T-cell (primary cell): ENCODE measurements around the gene NUP50. TPM values are rescaled to one million over a fixed set of nuclear protein-coding genes. Genes with fewer than 3 reads are reported as not detected.
A peak's percentile ranks its signal among the peaks of the same experiment; 100 is the strongest.

Source experiments
- ATAC-seq, 4 experiments: fragments of 200-7000 bp in 3 of 4; fragments of 150-1000 bp in 1 of 4; cut with Tn5 transposase; replicated peaks in 1 of 4; 1 replicate in 3 of 4; 2 replicates in 1 of 4; pipeline ENCODE4 v1.10.0; 2021; ENCODE audit warnings: moderate library complexity in 3 of 4, mild to moderate bottlenecking in 2 of 4, moderate number of reproducible peaks in 1 of 4
- CTCF ChIA-PET, 2 donors: fragments of 300-600 bp; sonication (Branson Sonifier 250); formaldehyde crosslinking; loops; one replicate each; lab custom pipeline; 2022; ENCODE audit warnings: antibody characterized with exemption in 2 of 2; lab: Charles Lee
- POLR2A ChIA-PET, 2 donors: fragments of 300-600 bp; sonication (Branson Sonifier 250); formaldehyde crosslinking; loops; one replicate each; lab custom pipeline; 2022; ENCODE audit warnings: antibody characterized with exemption in 2 of 2; lab: Charles Lee
- DNase-seq, 35 experiments: peaks; one replicate each; pipeline versions ENCODE4 v3.0.0 to v3.0.0-alpha.2; 2013 to 2023
- H3K27ac ChIP-seq: one replicate; pipeline ENCODE4 v1.5.1; 2013; ENCODE audit warnings: low read length
- H3K27me3 ChIP-seq, 2 experiments: replicated peaks in 1 of 2; 1 replicate in 1 of 2; 2 replicates in 1 of 2; pipeline versions ENCODE4 v1.6.1 to v1.7.0; 2013; ENCODE audit warnings: low read length in 1 of 2, mixed read lengths in 1 of 2; ENCODE audit not compliant: control insufficient read depth in 2 of 2, insufficient read depth in 2 of 2; ENCODE audit errors: extremely low read depth in 1 of 2
- H3K36me3 ChIP-seq, 2 donors: 1 replicate in 1 of 2; 2 replicates in 1 of 2; pipeline versions ENCODE4 v1.6.1 to v1.7.0; 2013; ENCODE audit warnings: low read length in 1 of 2; ENCODE audit not compliant: control insufficient read depth in 2 of 2, insufficient read depth in 1 of 2; ENCODE audit errors: extremely low read depth in 1 of 2
- H3K4me1 ChIP-seq, 2 experiments: 1 replicate in 1 of 2; 2 replicates in 1 of 2; pipeline versions ENCODE4 v1.6.1 to v1.7.0; 2013; ENCODE audit warnings: low read length in 2 of 2, mixed read lengths in 1 of 2; ENCODE audit not compliant: insufficient read depth in 2 of 2, control insufficient read depth in 1 of 2; ENCODE audit errors: extremely low read depth in 1 of 2
- H3K4me3 ChIP-seq, 2 donors: 1 replicate in 1 of 2; 2 replicates in 1 of 2; pipeline versions ENCODE4 v1.5.1 to v1.7.0; 2013; ENCODE audit warnings: mild to moderate bottlenecking in 2 of 2, low read length in 1 of 2, moderate library complexity in 1 of 2; ENCODE audit not compliant: control insufficient read depth in 1 of 2; ENCODE audit errors: extremely low read depth in 1 of 2
- H3K9me3 ChIP-seq: 2 replicates; pipeline ENCODE4 v1.7.0; 2013
- H3K27ac Mint-ChIP-seq, 2 donors: one replicate each; pipeline ENCODE4 v1.8.0; 2020 to 2021; ENCODE audit warnings: mild to moderate bottlenecking in 2 of 2, mixed read lengths in 2 of 2
- H3K27me3 Mint-ChIP-seq, 2 donors: one replicate each; pipeline ENCODE4 v1.8.0; 2021 to 2022; ENCODE audit warnings: mixed read lengths in 2 of 2
- H3K36me3 Mint-ChIP-seq: one replicate; pipeline ENCODE4 v1.8.0; 2021; ENCODE audit warnings: mixed read lengths
- H3K4me1 Mint-ChIP-seq, 3 donors: one replicate each; pipeline ENCODE4 v1.8.0; 2020 to 2022; ENCODE audit warnings: mixed read lengths in 3 of 3, mild to moderate bottlenecking in 1 of 3
- H3K4me3 Mint-ChIP-seq, 3 donors: one replicate each; pipeline ENCODE4 v1.8.0; 2020 to 2022; ENCODE audit warnings: mild to moderate bottlenecking in 3 of 3, mixed read lengths in 3 of 3, moderate library complexity in 3 of 3
- H3K9me3 Mint-ChIP-seq, 3 donors: one replicate each; pipeline ENCODE4 v1.8.0; 2020 to 2022; ENCODE audit warnings: mixed read lengths in 3 of 3
- WGBS: methylation state at CpG from one replicate; pipeline ENCODE4 v1.1.5; 2013; ENCODE audit warnings: missing lambda C conversion rate; ENCODE audit not compliant: insufficient coverage; 5-methylcytosine and 5-hydroxymethylcytosine counted together
- total RNA-seq, 35 experiments: library from RNA in 6 of 35; stranded (reverse) in 6 of 35; fragments of 120-200 nt in 1 of 35; gene quantifications; one replicate each; pipeline versions ENCODE4 v1.2.1 to v1.2.4 and lab custom pipeline; 2013 to 2026

NUP50 gene
- total RNA-seq, 5 donors from 2014 or later (not counting 1 experiment from before 2014, with no cell fraction given), result 97.0 to 151 (median 126) TPM

DNA sequence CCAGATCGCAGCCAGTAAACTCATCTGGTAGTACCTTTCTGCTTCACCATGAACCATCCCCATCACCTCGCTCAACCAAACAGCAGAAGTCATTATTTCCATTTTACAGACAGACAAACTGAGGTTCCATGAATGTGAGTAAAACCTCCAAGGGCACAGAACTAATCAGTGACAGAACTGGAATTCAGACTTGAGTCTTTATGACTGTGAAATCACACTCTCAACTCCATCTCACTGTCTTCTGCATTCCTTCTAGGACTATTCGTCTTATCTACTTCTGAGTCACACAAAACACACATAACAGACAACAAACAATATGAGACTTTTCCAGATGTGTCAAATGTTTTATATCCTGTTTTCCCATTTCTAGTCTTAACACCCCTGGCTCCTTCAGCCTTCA is 9.3 kb upstream of the NUP50 start:
- CTCF ChIA-PET, result no interaction called here
- peaks cover 0 to 5% of the 10 kb centered on the region in 2 experiments for H3K4me1 ChIP-seq
- Mint-ChIP-seq H3K27me3 (no peaks in the 10 kb centered on the region), H3K4me3 (no peak overlapping the region), H3K36me3 (peaks cover 39% of the 10 kb centered on the region), H3K4me1 (peaks cover 0 to 8% (median 7%) of the 10 kb centered on the region in 3 donors), H3K9me3 (no peaks in the 10 kb centered on the region), H3K27ac (no peak overlapping the region)
- WGBS, result 100% methylated on average over 3 of the region's 3 CpGs
- H3K27me3 ChIP-seq, result no peaks in the 10 kb centered on the region
- POLR2A ChIA-PET, result no interaction called here
- no peak for ATAC-seq
- no peaks in the 10 kb centered on the region for H3K9me3 ChIP-seq
- H3K4me3 ChIP-seq, result no peak overlapping the region
- DNase-seq, result no peak
- no peak overlapping the region for H3K27ac ChIP-seq
- H3K36me3 ChIP-seq, result peaks cover 13 to 34% of the 10 kb centered on the region in 2 donors

DNA sequence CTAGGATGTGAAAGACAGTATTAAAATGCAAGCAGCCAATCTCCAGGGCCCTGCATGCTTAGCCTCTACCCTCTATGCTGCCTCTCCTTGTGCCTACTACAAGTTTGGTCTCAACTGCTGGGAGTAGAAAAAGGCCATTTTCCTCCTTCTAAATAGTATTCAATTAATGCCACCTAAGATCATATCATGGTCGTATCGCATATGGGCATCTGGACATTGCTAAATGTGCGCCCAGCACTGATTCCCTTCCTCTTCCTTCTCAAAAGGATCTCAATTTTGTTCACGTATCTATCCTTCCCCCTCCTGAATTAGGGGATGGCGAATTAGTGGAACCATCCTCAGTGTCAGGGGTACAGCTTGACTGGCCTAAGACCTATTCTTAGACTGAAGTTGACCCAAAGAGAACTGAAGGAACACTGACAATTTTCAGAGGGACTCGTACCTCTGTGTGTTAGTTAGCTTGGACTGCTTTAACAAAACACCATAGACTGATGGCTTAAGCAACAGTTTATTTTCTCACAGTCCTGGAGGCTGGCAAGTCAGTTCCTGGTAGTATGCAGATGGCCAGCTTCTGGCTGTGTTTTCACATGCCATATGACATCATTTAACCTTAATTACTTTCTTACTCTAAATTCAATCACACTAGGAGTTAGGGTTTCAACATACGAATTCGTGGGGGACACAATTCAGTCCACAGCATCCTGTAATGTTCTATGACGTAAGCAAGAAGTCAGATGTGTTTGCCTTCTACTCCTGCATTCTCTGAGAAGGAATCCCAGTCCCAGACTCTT is 8.5 kb upstream of the NUP50 start:
- no peak for ATAC-seq
- no peaks in the 10 kb centered on the region for H3K27me3 ChIP-seq
- no peaks in the 10 kb centered on the region for H3K9me3 ChIP-seq
- ChIA-PET POLR2A (no interaction called here), CTCF (no interaction called here)
- H3K27ac Mint-ChIP-seq, result no peak overlapping the region
- no peak overlapping the region for H3K4me3 ChIP-seq
- H3K36me3 ChIP-seq, result peaks cover 13 to 34% of the 10 kb centered on the region in 2 donors
- 91% methylated on average over 7 of the region's 9 CpGs for WGBS
- no peaks in the 10 kb centered on the region for H3K27me3 Mint-ChIP-seq
- H3K4me1 Mint-ChIP-seq, result peaks cover 8 to 16% (median 13%) of the 10 kb centered on the region in 3 donors
- H3K36me3 Mint-ChIP-seq, result peaks cover 36% of the 10 kb centered on the region
- no peak overlapping the region for H3K27ac ChIP-seq
- no peak overlapping the region for H3K4me3 Mint-ChIP-seq
- H3K4me1 ChIP-seq, result peaks cover 5 to 8% of the 10 kb centered on the region in 2 experiments
- DNase-seq, result no peak
- no peaks in the 10 kb centered on the region for H3K9me3 Mint-ChIP-seq

DNA sequence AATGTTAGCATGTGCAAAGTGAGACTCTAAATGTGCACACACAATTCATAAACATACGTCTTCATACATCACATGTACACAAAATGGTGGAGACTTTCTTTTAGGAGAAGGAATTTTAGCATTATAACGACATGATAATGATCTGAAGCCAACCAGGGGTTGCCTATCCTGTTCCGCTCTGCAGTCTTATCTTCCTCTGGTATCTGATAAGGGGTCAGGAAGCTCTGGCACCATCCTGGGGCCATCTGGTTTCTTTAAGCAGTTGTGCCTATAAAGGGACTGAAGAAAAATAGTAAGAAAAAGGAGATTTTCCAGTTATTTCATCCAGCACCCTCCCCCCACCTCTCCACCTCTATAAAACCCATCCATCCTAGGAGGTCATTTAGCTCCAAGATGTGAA is 5.8 kb upstream of the NUP50 start:
- Histone ChIP-seq H3K27me3 (no peaks in the 10 kb centered on the region), H3K9me3 (no peaks in the 10 kb centered on the region), H3K27ac (no peak overlapping the region), H3K4me1 (peaks cover 12 to 26% of the 10 kb centered on the region in 2 experiments), H3K36me3 (peaks cover 13 to 17% of the 10 kb centered on the region in 2 donors), H3K4me3 (no peak overlapping the region)
- H3K27me3 Mint-ChIP-seq, result no peaks in the 10 kb centered on the region
- no peak for DNase-seq
- H3K27ac Mint-ChIP-seq, result no peak overlapping the region
- no peak overlapping the region for H3K4me3 Mint-ChIP-seq
- POLR2A ChIA-PET, result no interaction called here
- CTCF ChIA-PET, result no interaction called here
- peaks cover 30% of the 10 kb centered on the region for H3K36me3 Mint-ChIP-seq
- no peaks in the 10 kb centered on the region for H3K9me3 Mint-ChIP-seq
- peaks cover 23 to 36% (median 25%) of the 10 kb centered on the region in 3 donors for H3K4me1 Mint-ChIP-seq
- no CpG with 5 or more reads among the region's 3 CpGs for WGBS
- ATAC-seq, result no peak

DNA sequence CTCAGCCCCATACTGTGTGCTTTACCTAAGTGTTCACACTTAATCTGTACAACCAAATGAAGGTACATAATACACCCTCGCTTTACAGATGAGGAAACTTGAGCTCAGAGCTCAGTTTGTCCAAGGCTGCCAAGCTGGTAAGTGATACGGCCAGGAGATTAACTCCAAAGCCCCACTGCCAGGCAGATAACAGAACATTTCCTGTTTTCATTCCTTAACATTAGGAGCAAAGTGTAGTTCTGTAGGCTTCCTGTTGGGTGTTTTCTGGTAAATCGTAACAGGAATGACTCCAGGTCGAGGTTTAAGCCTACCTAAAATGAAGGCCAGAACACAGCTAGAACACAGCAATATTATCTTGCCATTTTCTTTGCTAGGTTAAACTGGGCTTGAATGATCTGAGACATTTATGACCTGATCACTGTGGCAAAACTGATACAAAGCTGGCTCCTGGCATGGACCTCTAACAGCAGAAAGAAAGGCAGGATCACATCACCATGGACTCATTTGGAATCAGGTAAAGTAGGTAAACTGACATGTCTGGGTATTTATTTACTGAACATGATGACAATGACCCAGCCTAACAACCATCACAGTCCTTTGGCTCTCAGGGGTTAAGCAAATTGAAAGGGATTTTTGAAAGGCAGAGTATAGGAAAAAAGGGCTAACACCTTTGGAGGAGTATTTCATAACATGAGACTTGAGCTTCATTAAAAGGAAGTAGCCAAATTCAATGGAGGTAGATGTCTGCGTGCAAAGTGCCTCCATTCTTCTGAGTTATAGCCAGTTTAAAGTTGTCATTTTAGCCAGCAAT is 3.9 kb upstream of the NUP50 start:
- Mint-ChIP-seq H3K27ac (peak overlapping the region in 1 of 2 donors; percentile 61), H3K4me3 (no peak overlapping the region), H3K27me3 (no peaks in the 10 kb centered on the region), H3K4me1 (peaks cover 26 to 42% (median 31%) of the 10 kb centered on the region in 3 donors), H3K9me3 (no peaks in the 10 kb centered on the region), H3K36me3 (peaks cover 24% of the 10 kb centered on the region)
- H3K36me3 ChIP-seq, result peaks cover 13 to 17% of the 10 kb centered on the region in 2 donors
- 83% methylated on average over 1 of the region's 5 CpGs for WGBS
- H3K4me1 ChIP-seq, result peaks cover 12 to 35% of the 10 kb centered on the region in 2 experiments
- no peak overlapping the region for H3K27ac ChIP-seq
- ChIA-PET CTCF (interaction anchor here in 1 of 2 donors (1.1 kb wide), 1 partner anchor 13 kb away, joined by 3 read pairs; no protein-coding TSS in a partner anchor), POLR2A (interaction anchor here in 1 of 2 donors (0.5 kb wide), 1 partner anchor 21 kb away, joined by 4 read pairs; no protein-coding TSS in a partner anchor)
- no peak for ATAC-seq
- DNase-seq, result no peak
- H3K9me3 ChIP-seq, result no peaks in the 10 kb centered on the region
- no peak overlapping the region for H3K4me3 ChIP-seq
- H3K27me3 ChIP-seq, result no peaks in the 10 kb centered on the region

DNA sequence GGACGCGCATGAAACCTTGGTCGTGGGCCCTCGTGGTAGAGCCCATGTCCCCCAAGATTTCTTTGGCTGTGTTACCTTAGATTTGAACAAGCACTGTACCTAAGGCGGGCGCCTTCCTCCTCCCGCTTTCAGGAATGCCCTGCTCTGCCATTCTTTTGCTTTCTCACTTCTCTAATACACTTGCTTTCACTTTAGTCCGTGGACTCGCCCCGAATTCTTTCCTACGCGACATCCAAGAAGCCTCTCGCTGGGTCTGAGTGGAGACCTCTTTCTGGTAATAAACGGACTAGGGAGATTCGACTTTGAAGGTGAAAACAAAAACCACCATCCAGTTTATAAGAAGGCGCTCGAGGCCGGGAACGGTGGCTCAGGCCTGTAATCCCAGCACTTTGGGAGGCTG is 1.2 kb upstream of the NUP50 start:
- H3K27me3 ChIP-seq, result no peaks in the 10 kb centered on the region
- Mint-ChIP-seq H3K9me3 (no peaks in the 10 kb centered on the region), H3K36me3 (peaks cover 16% of the 10 kb centered on the region), H3K4me1 (peaks cover 50 to 66% (median 50%) of the 10 kb centered on the region in 3 donors), H3K27me3 (no peaks in the 10 kb centered on the region), H3K4me3 (peak overlapping the region; percentile 93 to 97 (median 94)), H3K27ac (peak overlapping the region; percentile 52 to 66)
- H3K4me1 ChIP-seq, result peaks cover 25 to 46% of the 10 kb centered on the region in 2 experiments
- ChIA-PET POLR2A (interaction anchor here in 1 of 2 donors (1.7 kb wide), 1 partner anchor 13 kb away, joined by 11 read pairs; no protein-coding TSS in a partner anchor), CTCF (interaction anchor here (0.5 to 1.6 kb wide), 3 partner anchors 10 to 873 kb away, joined by 3 to 19 read pairs (median 4); no protein-coding TSS in a partner anchor)
- H3K36me3 ChIP-seq, result peaks cover 3 to 15% of the 10 kb centered on the region in 2 donors
- ATAC-seq (no peak), DNase-seq (no peak)
- 90% methylated on average over 5 of the region's 19 CpGs for WGBS
- H3K4me3 ChIP-seq, result peak overlapping the region; percentile 79
- H3K27ac ChIP-seq, result no peak overlapping the region
- no peaks in the 10 kb centered on the region for H3K9me3 ChIP-seq

DNA sequence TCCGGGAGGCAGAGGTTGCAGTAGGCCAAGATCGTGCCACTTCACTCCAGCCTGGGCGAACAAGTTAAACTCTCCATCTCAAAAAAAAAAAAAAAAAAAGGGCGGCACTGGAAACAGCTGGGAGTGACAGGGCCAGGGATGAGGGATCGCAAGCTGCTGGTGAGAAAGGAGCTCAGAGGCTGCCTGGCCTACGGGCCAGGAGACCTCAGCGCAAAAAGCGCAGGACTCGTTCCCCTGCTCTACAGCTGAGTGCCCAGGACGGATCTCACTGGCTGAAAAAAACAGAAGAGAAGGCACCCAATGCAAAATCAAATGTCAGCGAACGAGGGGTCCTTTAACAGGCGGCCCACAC is 650 bp upstream of the NUP50 start:
- no peaks in the 10 kb centered on the region for H3K27me3 ChIP-seq
- no peaks in the 10 kb centered on the region for H3K9me3 Mint-ChIP-seq
- CTCF ChIA-PET, result interaction anchor here (0.5 to 1.6 kb wide), 7 partner anchors 10 to 873 kb away, joined by 3 to 19 read pairs (median 4); no protein-coding TSS in a partner anchor
- H3K36me3 Mint-ChIP-seq, result peaks cover 13% of the 10 kb centered on the region
- peak in 2 of 35 experiments; percentile 4 to 17 for DNase-seq
- peaks cover 25 to 46% of the 10 kb centered on the region in 2 experiments for H3K4me1 ChIP-seq
- POLR2A ChIA-PET, result interaction anchor here (0.6 to 1.7 kb wide), 4 partner anchors 10 to 42 kb away, joined by 4 to 11 read pairs (median 10); no protein-coding TSS in a partner anchor
- no peaks in the 10 kb centered on the region for H3K9me3 ChIP-seq
- H3K27ac ChIP-seq, result peak overlapping the region; percentile 55
- H3K4me1 Mint-ChIP-seq, result peaks cover 50 to 67% (median 50%) of the 10 kb centered on the region in 3 donors
- peak overlapping the region; percentile 79 for H3K4me3 ChIP-seq
- peak; percentile 23 to 32 (median 30) for ATAC-seq
- whole genome bisulfite sequencing, result 3% methylated on average over 9 of the region's 13 CpGs
- H3K27ac Mint-ChIP-seq, result peak overlapping the region; percentile 66 to 92
- H3K27me3 Mint-ChIP-seq, result no peaks in the 10 kb centered on the region
- peak overlapping the region; percentile 93 to 97 (median 94) for H3K4me3 Mint-ChIP-seq
- H3K36me3 ChIP-seq, result peaks cover 0 to 12% of the 10 kb centered on the region in 2 donors
